GM12874 (cell line): ENCODE measurements around the gene TCHP.

Source experiments
- TF ChIP-seq, protein P1 (sequence below): IDR thresholded peaks from 2 replicates; pipeline ENCODE4 v1.5.1; 2011; ENCODE audit warnings: low read depth, mild to moderate bottlenecking, control low read depth, low read length, moderate library complexity; ENCODE audit not compliant: insufficient read depth

The TCHP gene

DNA sequence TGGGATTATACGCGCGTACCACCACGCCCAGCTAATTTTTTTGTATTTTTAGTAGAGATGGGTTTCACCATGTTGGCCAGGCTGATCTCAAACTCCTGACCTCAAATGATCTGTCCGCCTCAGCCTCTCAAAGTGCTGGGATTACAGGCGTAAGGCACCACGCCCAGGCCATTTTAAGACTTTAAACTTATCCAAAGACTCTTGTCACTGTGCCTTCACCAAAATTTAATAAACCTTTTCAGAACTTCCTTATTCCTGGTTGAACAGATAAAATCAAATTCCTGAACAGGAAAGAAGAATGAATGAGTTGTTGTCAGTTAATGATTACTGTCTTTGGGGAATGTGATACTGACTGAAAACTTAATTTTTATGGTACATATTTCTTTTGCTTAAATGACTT is 58.3 kb downstream of the TCHP start:
- TF ChIP-seq, protein P1, sequence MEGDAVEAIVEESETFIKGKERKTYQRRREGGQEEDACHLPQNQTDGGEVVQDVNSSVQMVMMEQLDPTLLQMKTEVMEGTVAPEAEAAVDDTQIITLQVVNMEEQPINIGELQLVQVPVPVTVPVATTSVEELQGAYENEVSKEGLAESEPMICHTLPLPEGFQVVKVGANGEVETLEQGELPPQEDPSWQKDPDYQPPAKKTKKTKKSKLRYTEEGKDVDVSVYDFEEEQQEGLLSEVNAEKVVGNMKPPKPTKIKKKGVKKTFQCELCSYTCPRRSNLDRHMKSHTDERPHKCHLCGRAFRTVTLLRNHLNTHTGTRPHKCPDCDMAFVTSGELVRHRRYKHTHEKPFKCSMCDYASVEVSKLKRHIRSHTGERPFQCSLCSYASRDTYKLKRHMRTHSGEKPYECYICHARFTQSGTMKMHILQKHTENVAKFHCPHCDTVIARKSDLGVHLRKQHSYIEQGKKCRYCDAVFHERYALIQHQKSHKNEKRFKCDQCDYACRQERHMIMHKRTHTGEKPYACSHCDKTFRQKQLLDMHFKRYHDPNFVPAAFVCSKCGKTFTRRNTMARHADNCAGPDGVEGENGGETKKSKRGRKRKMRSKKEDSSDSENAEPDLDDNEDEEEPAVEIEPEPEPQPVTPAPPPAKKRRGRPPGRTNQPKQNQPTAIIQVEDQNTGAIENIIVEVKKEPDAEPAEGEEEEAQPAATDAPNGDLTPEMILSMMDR, result no peak

DNA sequence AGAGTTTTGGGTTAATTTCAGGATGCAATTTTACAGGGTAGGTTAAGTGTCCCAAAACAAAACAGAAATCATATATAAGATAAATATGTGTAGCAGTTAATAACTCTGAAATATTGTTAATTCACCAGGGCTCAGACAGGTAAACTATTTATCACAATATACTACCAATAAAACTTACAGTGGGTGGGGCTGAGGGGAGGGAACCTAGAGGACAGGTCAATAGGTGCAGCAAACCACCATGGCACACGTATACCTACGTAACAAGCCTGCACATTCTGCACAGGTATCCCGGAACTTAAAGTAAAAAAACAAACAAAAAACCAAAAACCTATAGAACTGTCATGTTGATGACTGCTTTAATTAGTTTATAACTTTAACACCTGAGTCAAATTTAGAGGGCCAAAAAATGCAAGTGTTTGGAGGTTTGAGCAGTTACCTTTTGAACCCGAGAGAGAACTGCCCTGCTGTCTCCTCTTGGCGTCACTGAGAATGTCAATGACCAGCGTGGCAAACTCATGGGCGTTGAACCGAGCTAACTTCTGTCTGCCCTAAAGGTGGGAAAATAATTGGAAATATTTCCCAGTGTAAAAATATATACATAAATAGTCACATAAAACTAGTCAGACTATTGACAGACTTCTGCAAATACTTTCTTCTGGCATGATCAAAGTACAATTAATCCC is 59.5 kb downstream of the TCHP start:
- TF ChIP-seq, protein P1, result no peak

DNA sequence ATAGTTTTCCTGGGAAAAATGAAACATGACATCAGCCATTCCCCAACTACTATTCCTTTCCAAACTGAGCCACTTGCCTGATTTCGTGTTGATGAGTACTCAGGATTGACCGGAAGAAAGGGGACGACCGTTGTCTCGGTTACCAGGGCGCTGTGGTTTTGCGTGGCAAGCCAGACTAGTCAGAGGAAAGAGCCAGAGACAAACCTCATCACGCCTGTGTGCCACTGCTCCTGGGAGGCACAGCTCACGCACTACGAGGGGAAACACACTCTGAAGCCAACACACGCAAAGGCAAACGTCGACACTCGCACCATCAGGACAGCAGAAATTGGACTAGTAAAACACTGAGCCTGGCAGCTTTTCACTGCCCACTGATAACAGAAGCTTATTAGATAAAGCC is 61.1 kb downstream of the TCHP start:
- TF ChIP-seq, protein P1, result no peak

DNA sequence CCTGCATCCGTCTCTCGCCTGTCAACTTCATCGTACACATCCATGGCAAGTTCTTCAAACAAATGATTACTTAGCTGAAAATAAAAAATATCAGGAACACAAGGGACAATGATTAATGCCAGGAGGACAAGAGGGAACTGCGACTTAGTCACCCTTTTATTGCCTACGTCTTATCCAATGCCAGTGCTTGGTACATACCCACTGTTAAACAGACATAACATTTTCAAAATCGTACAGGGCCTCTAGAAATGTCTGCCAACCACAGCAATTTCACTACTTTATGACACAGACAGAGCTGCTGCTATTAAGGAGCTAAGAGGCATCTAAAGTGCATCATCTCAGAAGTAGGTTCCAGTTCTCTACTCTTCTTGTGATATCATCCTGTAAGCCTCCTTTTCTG is 61.5 kb downstream of the TCHP start:
- TF ChIP-seq, protein P1, result no peak

DNA sequence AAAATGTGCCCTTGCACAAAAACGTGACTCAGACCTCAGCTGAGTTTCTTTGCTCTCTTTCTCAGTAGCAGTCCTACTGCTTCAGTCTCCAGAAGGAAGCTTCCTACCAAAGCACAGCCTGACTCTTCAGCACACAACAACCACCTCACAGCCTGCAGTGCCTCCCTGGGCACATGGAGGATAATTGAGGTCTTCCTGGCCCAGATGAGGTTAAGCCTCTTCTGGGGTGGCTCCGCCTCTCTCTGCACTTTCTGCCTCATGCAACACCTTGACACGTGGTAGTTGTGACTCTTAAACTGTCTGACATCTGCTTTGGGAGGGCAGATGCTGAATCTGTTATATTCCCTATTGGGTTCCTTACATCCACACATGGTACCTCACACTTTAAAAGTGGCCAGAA is 62.3 kb downstream of the TCHP start:
- TF ChIP-seq, protein P1, result no peak

DNA sequence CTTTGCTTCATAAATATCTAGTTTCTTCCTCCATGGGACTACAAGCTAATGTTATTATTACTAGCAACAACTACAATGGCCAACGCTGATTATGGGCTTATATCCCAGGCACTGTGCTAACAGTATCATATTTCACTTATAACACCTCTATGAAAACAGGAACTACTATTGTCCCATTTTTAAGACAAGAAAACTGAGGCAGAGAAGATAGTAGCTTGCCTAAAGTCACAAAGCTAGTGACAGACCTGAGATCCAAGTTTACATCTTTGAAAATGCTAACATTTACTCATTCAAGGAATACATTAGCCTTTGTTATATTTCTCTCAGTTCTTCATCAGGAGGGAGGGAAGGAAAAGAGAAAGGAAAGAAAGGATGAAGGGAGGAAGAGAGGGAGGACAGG is 63.3 kb downstream of the TCHP start:
- TF ChIP-seq, protein P1, result no peak

DNA sequence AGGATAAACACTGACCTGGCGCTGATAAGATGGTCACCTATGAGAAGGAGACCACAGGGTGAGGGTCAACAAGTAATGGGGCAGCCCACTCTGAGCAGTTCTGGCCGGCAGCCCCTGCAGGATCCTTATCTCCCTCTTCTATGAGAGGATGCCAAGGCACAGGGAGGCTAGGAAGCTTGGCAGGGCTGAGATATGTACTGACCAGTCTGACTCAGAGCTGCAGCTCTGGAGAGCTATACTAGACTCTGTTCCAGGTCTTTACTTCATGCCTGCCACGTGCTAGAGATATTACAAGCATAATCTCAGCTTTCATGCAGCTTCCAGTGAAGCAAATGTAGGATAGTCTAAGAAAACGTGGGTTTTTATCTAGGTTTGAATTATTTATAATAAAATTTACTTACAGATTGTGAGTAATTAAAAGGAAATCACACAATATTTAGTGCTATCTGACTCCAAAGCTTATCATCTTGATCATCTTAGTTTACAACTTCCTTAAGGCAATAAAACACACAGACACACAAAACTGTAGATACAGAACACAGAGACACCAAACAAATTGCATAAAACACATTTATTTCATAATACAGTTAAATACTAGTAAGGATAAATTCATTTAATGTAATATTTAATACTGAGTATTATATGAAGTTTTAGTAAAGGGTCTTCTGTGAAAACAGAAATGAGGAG is 63.8 kb downstream of the TCHP start:
- TF ChIP-seq, protein P1, result no peak
